ENCODE measurements around the gene MBP. TPM values are rescaled to one million over a fixed set of nuclear protein-coding genes. Genes with fewer than 3 reads are reported as not detected.
"Not testable (repeated sequence)": the region's sequence is repeated elsewhere in the genome, so short reads cannot be mapped to it uniquely, and the experiment has no call there.

Gene MBP
- polyA plus RNA-seq, 1 donor: 28.8 TPM

GRCh38 chr18:76953583-76954233 is 178.9 kb downstream of the MBP start:
- no peaks in the 10 kb centered on the region for H3K4me1 ChIP-seq (ENCODE audit: control insufficient read depth, insufficient read depth, low read length)
- no peak overlapping the region for H3K27ac ChIP-seq (ENCODE audit: low read length)
- 100% methylated on average over 1 of the region's 12 CpGs for WGBS (ENCODE audit: insufficient coverage, low lambda C conversion rate)
- DNase-seq: no peak
- H3K36me3 ChIP-seq (ENCODE audit: control insufficient read depth, insufficient read depth, low read length): peaks cover 43% of the 10 kb centered on the region
- no peaks in the 10 kb centered on the region for H3K27me3 ChIP-seq (ENCODE audit: control insufficient read depth, insufficient read depth, low read length)
- H3K9me3 ChIP-seq (ENCODE audit: control insufficient read depth, low read depth, low read length): no peaks in the 10 kb centered on the region
- H3K4me3 ChIP-seq (ENCODE audit: low read length): no peak overlapping the region

GRCh38 chr18:76953156-76953555 is 179.4 kb downstream of the MBP start:
- WGBS (ENCODE audit: insufficient coverage, low lambda C conversion rate): no CpG with 5 or more reads among the region's 6 CpGs
- no peak for DNase-seq
- Histone ChIP-seq H3K9me3 (ENCODE audit: control insufficient read depth, low read depth, low read length) (no peaks in the 10 kb centered on the region), H3K4me3 (ENCODE audit: low read length) (no peak overlapping the region), H3K4me1 (ENCODE audit: control insufficient read depth, insufficient read depth, low read length) (no peaks in the 10 kb centered on the region), H3K27ac (ENCODE audit: low read length) (no peak overlapping the region), H3K27me3 (ENCODE audit: control insufficient read depth, insufficient read depth, low read length) (no peaks in the 10 kb centered on the region), H3K36me3 (ENCODE audit: control insufficient read depth, insufficient read depth, low read length) (peaks cover 43% of the 10 kb centered on the region)

- H3K36me3 ChIP-seq (ENCODE audit: control insufficient read depth, insufficient read depth, low read length): peaks cover 42% of the 10 kb centered on the region
- no peak overlapping the region for H3K27ac ChIP-seq (ENCODE audit: low read length)
- no CpG with 5 or more reads among the region's 4 CpGs for WGBS (ENCODE audit: insufficient coverage, low lambda C conversion rate)
- H3K27me3 ChIP-seq (ENCODE audit: control insufficient read depth, insufficient read depth, low read length): no peaks in the 10 kb centered on the region
- no peaks in the 10 kb centered on the region for H3K9me3 ChIP-seq (ENCODE audit: control insufficient read depth, low read depth, low read length)
- DNase-seq: no peak
- no peaks in the 10 kb centered on the region for H3K4me1 ChIP-seq (ENCODE audit: control insufficient read depth, insufficient read depth, low read length)
- H3K4me3 ChIP-seq (ENCODE audit: low read length): no peak overlapping the region
Measured at GRCh38 chr18:76952747-76953146, 179.8 kb downstream of the MBP start.

GRCh38 chr18:76951456-76952247 is 180.9 kb downstream of the MBP start:
- Histone ChIP-seq H3K9me3 (ENCODE audit: control insufficient read depth, low read depth, low read length) (no peaks in the 10 kb centered on the region), H3K27ac (ENCODE audit: low read length) (no peak overlapping the region), H3K4me3 (ENCODE audit: low read length) (no peak overlapping the region), H3K4me1 (ENCODE audit: control insufficient read depth, insufficient read depth, low read length) (no peaks in the 10 kb centered on the region), H3K27me3 (ENCODE audit: control insufficient read depth, insufficient read depth, low read length) (no peaks in the 10 kb centered on the region), H3K36me3 (ENCODE audit: control insufficient read depth, insufficient read depth, low read length) (peaks cover 41% of the 10 kb centered on the region)
- DNase-seq: peak in 1 of 2 donors; percentile 19
- 73% methylated on average over 3 of the region's 12 CpGs for WGBS (ENCODE audit: insufficient coverage, low lambda C conversion rate)

GRCh38 chr18:76948345-76948744 is 184.2 kb downstream of the MBP start:
- no peaks in the 10 kb centered on the region for H3K27me3 ChIP-seq (ENCODE audit: control insufficient read depth, insufficient read depth, low read length)
- no peaks in the 10 kb centered on the region for H3K9me3 ChIP-seq (ENCODE audit: control insufficient read depth, low read depth, low read length)
- peaks cover 41% of the 10 kb centered on the region for H3K36me3 ChIP-seq (ENCODE audit: control insufficient read depth, insufficient read depth, low read length)
- no peak overlapping the region for H3K27ac ChIP-seq (ENCODE audit: low read length)
- no peaks in the 10 kb centered on the region for H3K4me1 ChIP-seq (ENCODE audit: control insufficient read depth, insufficient read depth, low read length)
- no peak overlapping the region for H3K4me3 ChIP-seq (ENCODE audit: low read length)
- no peak for DNase-seq
- WGBS (ENCODE audit: insufficient coverage, low lambda C conversion rate): 100% methylated on average over 1 of the region's 8 CpGs

GRCh38 chr18:76944346-76944745 is 188.2 kb downstream of the MBP start:
- DNase-seq; H3K27me3 ChIP-seq (ENCODE audit: control insufficient read depth, insufficient read depth, low read length); H3K4me1 ChIP-seq (ENCODE audit: control insufficient read depth, insufficient read depth, low read length); H3K9me3 ChIP-seq (ENCODE audit: control insufficient read depth, low read depth, low read length); H3K4me3 ChIP-seq (ENCODE audit: low read length); H3K27ac ChIP-seq (ENCODE audit: low read length): not testable (repeated sequence)
- no CpG with 5 or more reads among the region's 8 CpGs for WGBS (ENCODE audit: insufficient coverage, low lambda C conversion rate)
- peaks cover 38% of the 10 kb centered on the region for H3K36me3 ChIP-seq (ENCODE audit: control insufficient read depth, insufficient read depth, low read length)

GRCh38 chr18:76943542-76944339 is 188.8 kb downstream of the MBP start:
- Histone ChIP-seq H3K27ac (ENCODE audit: low read length) (no peak overlapping the region), H3K27me3 (ENCODE audit: control insufficient read depth, insufficient read depth, low read length) (no peaks in the 10 kb centered on the region)
- WGBS (ENCODE audit: insufficient coverage, low lambda C conversion rate): 90% methylated on average over 2 of the region's 6 CpGs

GRCh38 chr18:76941284-76941683 is 191.3 kb downstream of the MBP start:
- Histone ChIP-seq H3K36me3 (ENCODE audit: control insufficient read depth, insufficient read depth, low read length) (peaks cover 37% of the 10 kb centered on the region), H3K4me3 (ENCODE audit: low read length) (no peak overlapping the region), H3K4me1 (ENCODE audit: control insufficient read depth, insufficient read depth, low read length) (no peaks in the 10 kb centered on the region), H3K27me3 (ENCODE audit: control insufficient read depth, insufficient read depth, low read length) (no peaks in the 10 kb centered on the region), H3K9me3 (ENCODE audit: control insufficient read depth, low read depth, low read length) (no peaks in the 10 kb centered on the region), H3K27ac (ENCODE audit: low read length) (no peak overlapping the region)
- no CpG with 5 or more reads among the region's 9 CpGs for whole genome bisulfite sequencing (ENCODE audit: insufficient coverage, low lambda C conversion rate)
- DNase-seq: no peak

More at GRCh38 chr18:76943542-76944339, 188.8 kb downstream of the MBP start:
- Histone ChIP-seq H3K36me3 (ENCODE audit: control insufficient read depth, insufficient read depth, low read length) (peaks cover 42% of the 10 kb centered on the region), H3K4me3 (ENCODE audit: low read length) (no peak overlapping the region), H3K4me1 (ENCODE audit: control insufficient read depth, insufficient read depth, low read length) (no peaks in the 10 kb centered on the region), H3K9me3 (ENCODE audit: control insufficient read depth, low read depth, low read length) (no peaks in the 10 kb centered on the region)
- DNase-seq: no peak

- no peak overlapping the region for H3K27ac ChIP-seq (ENCODE audit: low read length)
- no peaks in the 10 kb centered on the region for H3K9me3 ChIP-seq (ENCODE audit: control insufficient read depth, low read depth, low read length)
- no CpG with 5 or more reads among the region's 12 CpGs for WGBS (ENCODE audit: insufficient coverage, low lambda C conversion rate)
- no peak for DNase-seq
- peaks cover 40% of the 10 kb centered on the region for H3K36me3 ChIP-seq (ENCODE audit: control insufficient read depth, insufficient read depth, low read length)
- H3K4me3 ChIP-seq (ENCODE audit: low read length): no peak overlapping the region
- no peaks in the 10 kb centered on the region for H3K27me3 ChIP-seq (ENCODE audit: control insufficient read depth, insufficient read depth, low read length)
- no peaks in the 10 kb centered on the region for H3K4me1 ChIP-seq (ENCODE audit: control insufficient read depth, insufficient read depth, low read length)
Measured at GRCh38 chr18:76938619-76939018, 194.0 kb downstream of the MBP start.

GRCh38 chr18:76937597-76937996 is 195.0 kb downstream of the MBP start:
- no peak overlapping the region for H3K27ac ChIP-seq (ENCODE audit: low read length)
- no peak overlapping the region for H3K4me3 ChIP-seq (ENCODE audit: low read length)
- H3K27me3 ChIP-seq (ENCODE audit: control insufficient read depth, insufficient read depth, low read length): no peaks in the 10 kb centered on the region
- no peaks in the 10 kb centered on the region for H3K9me3 ChIP-seq (ENCODE audit: control insufficient read depth, low read depth, low read length)
- DNase-seq: no peak
- H3K4me1 ChIP-seq (ENCODE audit: control insufficient read depth, insufficient read depth, low read length): no peaks in the 10 kb centered on the region
- peaks cover 43% of the 10 kb centered on the region for H3K36me3 ChIP-seq (ENCODE audit: control insufficient read depth, insufficient read depth, low read length)
- WGBS (ENCODE audit: insufficient coverage, low lambda C conversion rate): no CpG with 5 or more reads among the region's 1 CpG

Measured in large intestine (tissue), 3 donors.